DMS 273 (cell line): Measurements from ENCODE around the gene YPEL1.
"Not testable (repeated sequence)": the region's sequence is repeated elsewhere in the genome, so short reads cannot be mapped to it uniquely, and the experiment has no call there.

Source experiments
- DNase-seq: peaks from one replicate; lab custom pipeline; 2025; ENCODE audit not compliant: unreplicated experiment; lab: John Stamatoyannopoulos, UW

YPEL1 gene

DNA sequence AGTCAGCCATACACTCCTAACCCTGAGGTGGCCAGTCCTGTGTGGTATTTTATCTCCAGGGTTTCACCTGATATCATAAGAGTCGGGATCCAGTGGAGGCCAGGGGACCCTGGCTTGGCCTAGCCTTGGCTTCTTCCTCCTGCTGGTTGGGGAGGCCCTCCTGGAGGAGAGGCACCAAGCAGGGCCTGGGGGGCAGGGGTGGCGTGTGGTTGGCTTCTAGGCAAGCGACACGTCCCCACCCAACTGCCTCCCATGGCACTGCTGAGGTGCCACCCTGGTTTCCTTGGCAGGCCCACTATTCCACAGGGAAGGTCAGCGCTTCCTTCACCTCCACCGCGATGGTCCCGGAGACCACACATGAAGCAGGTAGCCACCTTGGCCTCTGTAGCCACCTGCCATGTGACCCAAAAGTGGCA, 49.4 kb downstream of the YPEL1 start:
- DNase-seq = no peak

GRCh38 chr22:21685164-21685513, 50.5 kb downstream of the YPEL1 start:
- no peak for DNase-seq

- no peak for DNase-seq
Measured at GRCh38 chr22:21684492-21685163, 51.0 kb downstream of the YPEL1 start.

DNA sequence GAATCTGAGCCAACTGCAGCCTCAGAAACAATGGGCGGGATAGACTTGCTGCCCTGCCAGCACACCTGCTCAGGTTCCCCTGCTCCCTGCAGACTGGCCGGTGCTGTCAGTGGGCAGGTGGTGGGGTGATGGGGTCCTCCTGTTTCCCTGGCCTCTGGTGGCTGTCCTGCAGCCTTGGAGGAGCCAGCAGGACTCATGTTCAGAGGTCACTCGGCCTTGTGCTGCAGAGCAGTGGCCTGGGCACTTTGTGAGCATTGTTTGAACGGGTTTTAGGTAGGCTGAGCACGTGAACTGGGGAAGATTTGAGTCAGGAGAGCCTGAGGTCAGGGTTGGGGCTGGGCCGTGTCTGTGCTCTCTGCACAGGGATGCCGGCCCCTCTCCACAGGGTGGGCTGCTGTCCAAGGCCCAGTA, 52.2 kb downstream of the YPEL1 start:
- no peak for DNase-seq

GRCh38 chr22:21682385-21683175, 53.0 kb downstream of the YPEL1 start:
- no peak for DNase-seq

DNA sequence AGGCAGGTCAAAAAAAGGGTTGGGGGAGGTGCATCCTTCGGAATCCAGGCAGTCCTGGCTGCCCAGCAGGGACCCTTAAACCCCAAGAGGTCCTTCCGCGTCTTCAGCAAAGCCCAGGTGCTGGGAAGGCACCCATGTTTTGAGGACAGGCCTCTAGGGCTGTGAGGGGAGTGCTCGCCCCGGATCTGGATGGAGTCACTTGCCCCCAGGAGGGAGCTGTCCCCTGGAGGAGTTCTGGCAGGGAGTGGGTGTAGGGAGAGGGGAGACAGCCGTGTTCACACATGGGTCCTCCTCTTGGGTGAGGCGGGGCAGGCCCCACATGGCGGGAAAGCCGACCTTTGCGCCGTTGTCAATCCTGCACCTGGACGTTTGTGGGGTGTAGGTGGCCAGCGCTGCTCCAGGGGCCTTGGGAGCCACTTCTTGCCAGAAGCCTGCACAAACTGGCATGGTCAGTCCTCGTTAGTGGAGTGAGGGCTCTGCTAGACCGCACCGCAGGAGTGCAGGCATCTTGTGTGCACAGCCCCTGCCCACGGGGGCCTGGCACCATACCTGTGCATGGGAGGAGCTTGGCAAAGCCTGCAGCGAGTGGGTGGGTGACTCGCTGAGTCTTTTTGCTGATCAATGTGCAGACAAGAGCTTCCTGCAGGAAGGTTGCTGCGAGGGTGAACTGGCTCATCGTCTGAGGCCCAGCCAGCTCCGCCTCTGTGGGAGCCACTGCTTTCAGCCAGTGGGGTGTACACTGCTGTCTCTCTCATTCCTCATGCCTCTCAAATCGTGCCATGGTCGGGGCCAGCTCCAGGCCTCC, 53.8 kb downstream of the YPEL1 start:
- no peak for DNase-seq

DNA sequence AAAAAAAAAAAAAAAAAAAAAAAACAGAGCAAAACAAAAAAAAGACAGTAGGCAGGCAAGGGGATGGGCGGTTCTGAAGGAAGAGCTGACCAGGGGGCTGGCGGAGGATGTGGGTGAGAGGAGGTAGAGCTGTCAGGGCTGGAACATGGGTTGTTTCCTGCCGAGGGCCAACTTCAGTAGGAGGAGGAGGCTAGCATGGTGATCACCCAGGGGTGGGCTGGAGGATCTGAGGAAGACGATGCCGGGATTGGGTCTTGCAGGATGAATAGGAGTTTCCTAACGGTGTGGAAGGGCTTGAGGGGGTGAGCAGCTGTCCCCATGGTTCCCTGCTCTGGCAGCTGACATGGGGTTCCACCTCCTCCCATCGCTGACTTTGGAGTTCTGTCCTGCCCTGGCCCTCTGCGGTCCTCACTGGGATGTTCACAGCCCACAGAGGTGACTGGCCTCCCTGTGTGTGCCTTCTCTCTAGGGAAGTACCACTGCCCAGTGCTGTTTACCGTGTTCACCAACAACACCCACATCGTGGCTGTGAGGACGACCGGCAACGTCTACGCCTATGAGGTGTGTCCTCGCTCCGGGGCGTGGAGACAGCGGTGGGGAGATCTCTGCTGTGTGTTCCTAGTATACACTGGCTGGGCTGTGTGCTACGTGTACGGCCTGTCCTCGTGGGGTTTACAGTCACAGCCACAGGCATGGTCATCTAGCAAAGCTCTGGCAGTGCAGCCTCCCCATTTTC, 54.6 kb downstream of the YPEL1 start:
- DNase-seq = no peak

- no peak for DNase-seq
Measured at GRCh38 chr22:21679383-21679782, 56.2 kb downstream of the YPEL1 start.

DNA sequence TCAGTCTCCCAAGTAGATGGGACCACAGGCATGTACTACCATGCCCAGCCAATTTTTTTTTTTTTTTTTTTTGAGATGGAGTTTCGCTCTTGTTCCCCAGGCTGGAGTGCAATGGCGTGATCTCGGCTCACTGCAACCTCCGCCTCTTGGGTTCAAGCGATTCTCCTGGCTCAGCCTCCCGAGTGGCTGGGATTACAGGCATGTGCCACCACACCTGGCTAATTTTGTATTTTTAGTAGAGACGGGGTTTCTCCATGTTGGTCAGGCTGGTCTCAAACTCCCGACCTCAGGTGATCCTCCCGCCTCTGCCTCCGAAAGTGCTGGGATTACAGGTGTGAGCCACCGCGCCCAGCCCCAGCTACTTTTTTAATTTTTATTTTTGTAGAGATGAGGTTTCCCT, 56.8 kb downstream of the YPEL1 start:
- DNase-seq = not testable (repeated sequence)

DNA sequence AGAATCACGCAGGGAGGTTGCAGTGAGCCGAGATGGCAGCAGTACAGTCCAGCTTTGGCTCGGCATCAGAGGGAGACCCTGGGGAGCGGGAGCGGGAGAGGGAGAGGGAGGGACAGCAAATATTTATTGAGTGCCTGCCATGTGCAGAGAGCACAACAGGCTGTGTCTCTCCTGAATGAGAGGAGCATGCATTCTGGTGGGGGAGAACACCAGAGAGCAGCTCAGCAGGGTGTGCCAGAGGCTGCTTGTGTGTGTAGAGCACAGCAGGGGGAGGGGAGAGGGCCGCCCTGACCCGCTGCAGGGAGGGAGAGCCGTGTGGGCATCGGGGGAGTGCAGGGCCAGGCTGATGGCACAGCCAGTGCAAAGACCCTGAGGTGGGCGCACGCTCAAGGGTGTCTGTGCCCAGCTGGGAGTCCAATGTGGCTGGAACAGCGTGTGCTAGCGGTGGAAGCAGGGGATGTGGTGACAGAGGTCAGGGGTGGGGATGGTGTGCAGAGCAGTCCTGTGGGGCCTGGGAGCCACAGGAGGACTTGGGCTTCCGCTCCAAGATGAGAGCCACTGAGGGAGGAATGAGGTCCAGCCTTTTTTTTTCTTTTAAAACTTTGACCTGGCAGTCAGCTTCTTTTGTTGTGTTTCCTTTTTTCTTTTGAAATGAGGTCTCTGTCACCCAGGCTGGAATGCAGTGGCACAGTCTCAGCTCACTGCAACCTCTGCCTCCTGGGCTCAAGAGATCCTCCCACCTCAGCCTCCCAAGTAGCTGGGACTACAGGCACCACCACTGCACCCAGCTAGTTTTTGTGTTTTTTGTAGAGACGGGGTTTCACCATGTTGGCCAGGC, 57.8 kb downstream of the YPEL1 start:
- no peak for DNase-seq

- no peak for DNase-seq
Measured at GRCh38 chr22:21674638-21675245, 60.9 kb downstream of the YPEL1 start.

GRCh38 chr22:21673534-21674321, 61.9 kb downstream of the YPEL1 start:
- no peak for DNase-seq

DNA sequence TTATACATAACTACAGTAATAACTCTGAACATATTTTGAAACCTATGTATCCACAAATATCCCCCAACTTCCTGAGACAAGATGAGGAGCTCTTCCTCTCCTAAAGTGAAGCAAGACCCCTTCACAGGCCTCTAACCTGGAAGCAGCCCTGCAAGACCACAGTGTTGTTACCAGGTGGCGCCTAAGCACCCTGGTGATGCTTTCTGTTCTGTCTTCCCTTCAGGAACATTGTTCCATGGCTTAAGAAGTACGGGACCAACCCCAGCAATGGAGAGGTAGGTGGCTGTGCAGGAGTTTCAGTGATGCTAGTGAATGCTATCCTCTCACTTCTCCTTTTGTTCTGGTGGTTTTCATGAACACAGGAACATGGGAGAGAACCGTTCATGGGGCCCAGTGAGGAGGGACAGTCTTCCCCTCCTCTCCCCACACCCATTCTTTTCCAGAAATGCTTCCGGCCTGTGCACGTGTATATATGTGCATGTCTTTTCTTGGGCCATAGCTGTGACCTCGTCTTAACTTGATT, 63.4 kb downstream of the YPEL1 start:
- DNase-seq = no peak

- no peak for DNase-seq
Measured at GRCh38 chr22:21669026-21669425, 66.6 kb downstream of the YPEL1 start.

DNA sequence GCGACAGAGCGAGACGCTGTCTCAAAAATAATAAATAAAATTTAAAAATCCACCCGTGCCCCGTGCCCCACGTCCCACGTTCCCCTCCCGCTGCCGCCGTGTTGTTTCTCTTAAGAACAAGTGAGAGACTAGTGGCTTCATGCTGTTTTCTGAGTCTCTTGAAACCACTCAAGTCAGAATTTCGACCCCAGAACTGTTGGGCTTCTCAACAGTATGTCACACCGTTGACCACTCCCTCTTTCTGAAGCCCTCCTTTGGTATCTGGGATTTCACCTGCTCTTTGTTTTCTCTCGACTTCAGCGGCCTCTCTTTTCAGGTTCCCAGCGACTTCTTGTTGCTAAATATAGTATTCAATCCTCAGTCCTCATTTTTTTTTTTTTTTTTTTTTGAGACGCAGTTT, 68.8 kb downstream of the YPEL1 start:
- no peak for DNase-seq

GRCh38 chr22:21665047-21665851, 70.3 kb downstream of the YPEL1 start:
- no peak for DNase-seq

GRCh38 chr22:21663738-21664137, 71.9 kb downstream of the YPEL1 start:
- no peak for DNase-seq

DNA sequence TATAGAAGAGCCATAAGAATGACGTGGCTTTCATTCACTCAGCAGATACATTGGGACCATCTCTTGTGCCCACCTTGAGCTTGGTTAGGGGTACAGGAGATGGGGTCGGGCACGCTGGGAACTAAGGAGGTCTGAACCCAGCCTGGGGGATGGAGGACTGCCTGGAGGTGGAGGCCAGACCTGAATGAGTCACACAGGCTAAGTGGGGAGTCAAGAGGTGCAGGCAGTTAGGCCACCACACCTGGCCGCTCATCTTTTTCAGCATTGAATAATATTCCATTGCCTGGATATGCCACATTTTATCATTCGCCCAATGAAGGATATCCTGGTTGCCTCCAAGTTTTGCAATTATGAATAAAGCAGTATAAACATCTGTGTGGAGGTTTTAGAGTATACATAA, 73.6 kb downstream of the YPEL1 start:
- no peak for DNase-seq
